GM18511 (cell line): ENCODE measurements around the gene CIART.
"Not testable (repeated sequence)": the region's sequence is repeated elsewhere in the genome, so short reads cannot be mapped to it uniquely, and the experiment has no call there.

Experiments used
- ATAC-seq: cut with Tn5 transposase; IDR thresholded peaks from one replicate; pipeline ENCODE4 v1.9.1; 2021; ENCODE audit warnings: mild to moderate bottlenecking, moderate library complexity; ENCODE audit not compliant: unreplicated experiment

CIART gene

GRCh38 chr1:150302338-150302737, 20.0 kb downstream of the CIART start:
- no peak for ATAC-seq

DNA sequence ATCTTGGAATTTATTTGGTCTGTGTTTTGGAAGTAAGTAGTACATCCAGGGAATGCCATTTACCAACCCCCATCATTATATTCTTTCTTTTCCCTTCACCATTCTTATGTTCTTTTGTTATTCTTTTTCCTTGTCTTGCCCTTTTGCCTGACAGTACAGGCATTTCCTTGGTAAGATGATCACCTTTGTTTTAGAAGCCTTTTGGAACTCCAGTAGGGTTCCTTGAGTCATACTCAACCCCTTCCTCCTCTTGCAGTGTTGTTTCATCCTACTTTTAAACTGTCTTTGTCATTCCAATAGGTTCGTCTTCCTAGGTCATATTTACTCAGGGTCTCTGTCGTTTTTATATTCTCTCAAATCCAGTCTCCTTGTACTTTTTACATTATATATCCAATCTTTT, 20.5 kb downstream of the CIART start:
- ATAC-seq: no peak

GRCh38 chr1:150308585-150308984, 26.2 kb downstream of the CIART start:
- not testable (repeated sequence) for ATAC-seq

DNA sequence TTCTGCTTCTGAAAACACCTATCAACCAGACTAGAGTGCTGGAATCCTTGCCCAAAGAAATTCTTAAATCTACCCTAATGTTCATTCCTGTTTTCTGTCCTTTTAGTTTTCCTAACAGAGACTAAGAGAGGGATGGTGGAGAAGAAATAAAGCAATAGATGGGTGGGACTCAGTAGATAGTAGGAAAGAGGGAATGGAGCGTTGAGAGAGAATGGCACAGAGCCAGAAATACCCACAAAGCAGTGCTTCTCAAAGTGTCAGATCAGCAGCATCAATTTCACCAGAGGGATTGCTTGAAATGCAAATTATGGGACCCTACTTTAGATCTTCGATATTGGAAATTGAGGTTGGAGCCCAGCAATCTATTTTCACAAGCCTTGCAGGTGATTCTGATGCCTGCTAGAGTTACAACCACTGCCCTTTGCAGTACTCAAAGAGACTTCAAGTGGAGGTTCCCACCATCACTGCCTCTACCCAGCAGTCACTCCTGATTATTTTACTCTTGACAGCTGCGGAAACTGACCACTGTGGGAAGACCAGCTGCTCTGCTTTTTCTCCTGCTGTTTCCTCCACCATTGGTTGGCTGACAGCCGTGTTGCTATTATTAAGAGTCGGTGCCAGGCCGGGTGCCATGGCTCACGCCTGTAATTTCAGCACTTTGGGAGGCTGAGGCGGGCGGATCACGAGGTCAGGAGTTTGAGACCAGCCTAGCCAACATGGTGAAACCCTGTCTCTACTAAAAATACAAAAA, 27.6 kb downstream of the CIART start:
- ATAC-seq: no peak

GRCh38 chr1:150311762-150312161, 29.4 kb downstream of the CIART start:
- ATAC-seq: no peak

DNA sequence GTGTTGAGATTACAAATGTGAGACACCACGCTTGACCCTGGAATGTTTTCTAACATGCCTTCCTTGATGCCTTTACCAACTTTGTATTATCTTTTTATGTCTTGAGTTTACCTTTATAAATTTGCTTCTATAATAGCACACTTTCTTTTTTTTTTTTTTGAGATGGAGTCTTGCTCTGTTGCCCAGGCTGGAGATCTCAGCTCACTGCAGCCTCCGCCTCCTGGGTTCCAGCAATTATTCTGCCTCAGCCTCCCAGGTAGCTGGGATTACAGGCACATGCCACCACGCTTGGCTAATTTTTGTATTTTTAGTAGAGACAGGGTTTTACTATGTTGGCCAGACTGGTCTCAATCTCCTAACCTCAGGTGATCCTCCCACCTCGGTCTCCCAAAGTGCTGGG, 32.3 kb downstream of the CIART start:
- ATAC-seq: not testable (repeated sequence)

GRCh38 chr1:150320667-150320978, 38.3 kb downstream of the CIART start:
- ATAC-seq: no peak

DNA sequence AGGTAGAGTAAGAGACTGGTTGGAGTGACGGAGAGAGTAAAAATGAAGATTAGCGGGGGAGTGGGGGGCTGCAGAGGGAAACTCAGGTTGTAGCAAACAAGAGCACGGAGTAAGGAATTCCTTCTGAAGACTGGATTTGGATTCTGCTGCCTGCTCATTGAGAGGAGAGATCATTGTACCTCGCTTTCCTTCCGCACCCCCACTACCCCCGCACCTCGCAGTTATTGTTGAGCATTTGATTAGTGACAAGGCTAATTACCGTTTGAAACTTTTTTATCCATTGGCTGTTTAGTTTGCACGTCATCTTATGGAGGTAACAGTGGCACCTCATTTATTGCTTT, 39.4 kb downstream of the CIART start:
- ATAC-seq: no peak

- no peak for ATAC-seq
Measured at GRCh38 chr1:150322310-150322709, 40.0 kb downstream of the CIART start.

DNA sequence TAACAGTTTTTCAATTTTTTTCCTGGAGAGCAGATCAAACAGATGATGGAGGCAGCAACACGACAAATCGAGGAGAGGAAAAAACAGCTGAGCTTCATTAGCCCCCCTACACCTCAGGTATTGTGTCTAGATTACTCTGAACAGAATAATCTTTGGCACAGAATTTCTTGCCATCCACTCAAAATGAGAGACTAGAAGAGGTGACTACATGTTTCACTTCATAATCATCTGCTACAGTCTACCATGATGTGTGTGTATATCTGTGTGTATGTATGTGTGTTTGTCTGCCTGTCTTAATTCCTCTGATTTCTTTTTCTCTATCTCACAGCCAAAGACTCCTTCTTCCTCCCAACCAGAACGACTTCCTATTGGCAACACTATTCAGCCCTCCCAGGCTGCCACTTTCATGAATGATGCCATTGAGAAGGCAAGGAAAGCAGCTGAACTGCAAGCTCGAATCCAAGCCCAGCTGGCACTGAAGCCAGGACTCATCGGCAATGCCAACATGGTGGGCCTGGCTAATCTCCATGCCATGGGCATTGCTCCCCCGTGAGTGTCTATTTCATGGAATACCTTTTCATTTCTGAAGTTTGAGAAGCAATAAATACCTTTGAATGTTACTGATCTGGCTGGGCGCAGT, 50.4 kb downstream of the CIART start:
- ATAC-seq: no peak
